Activated CD4-positive, alpha-beta T cell treated with anti-CD3 and anti-CD28 coated beads, Interleukin-2, amount 10 ng/mL, durations not matched to agents 7 days and 5 days (primary cell): ENCODE data around the gene MAPKBP1. TPM values are rescaled to one million over a fixed set of nuclear protein-coding genes. Genes with fewer than 3 reads are reported as not detected.

Experiments used
- CTCF ChIA-PET: fragments of 350-600 bp; sonication (Branson Sonifier 250); formaldehyde crosslinking; loops from one replicate; lab custom pipeline; 2021; ENCODE audit warnings: antibody characterized with exemption; lab: Charles Lee
- POLR2A ChIA-PET: fragments of 350-600 bp; sonication (Branson Sonifier 250); formaldehyde crosslinking; loops from one replicate; lab custom pipeline; 2021; ENCODE audit warnings: antibody characterized with exemption; lab: Charles Lee
- DNase-seq: peaks from one replicate; pipeline ENCODE4 v3.0.0-alpha.2; 2020
- H3K27ac Mint-ChIP-seq: one replicate; pipeline ENCODE4 v1.8.0; 2021; ENCODE audit warnings: mild to moderate bottlenecking, moderate library complexity, mixed read lengths
- H3K27me3 Mint-ChIP-seq: one replicate; pipeline ENCODE4 v1.8.0; 2021; ENCODE audit warnings: mixed read lengths
- H3K36me3 Mint-ChIP-seq: one replicate; pipeline ENCODE4 v1.8.0; 2021; ENCODE audit warnings: low read depth, mixed read lengths
- H3K4me1 Mint-ChIP-seq: one replicate; pipeline ENCODE4 v1.8.0; 2021; ENCODE audit warnings: mixed read lengths
- H3K4me3 Mint-ChIP-seq: one replicate; pipeline ENCODE4 v1.8.0; 2021; ENCODE audit warnings: mild to moderate bottlenecking, moderate library complexity, mixed read lengths
- H3K9me3 Mint-ChIP-seq: one replicate; pipeline ENCODE4 v1.8.0; 2021; ENCODE audit warnings: mixed read lengths
- total RNA-seq, 2 experiments: library from RNA; stranded (reverse); gene quantifications; one replicate each; pipeline ENCODE4 v1.2.3, GENCODE V29; 2021

Gene MAPKBP1
- total RNA-seq, 2 experiments from 2014 or later: 29.8 to 31.2 TPM

GRCh38 chr15:41832208-41832607 lies 57.9 kb downstream of the MAPKBP1 start:
- Mint-ChIP-seq H3K36me3 (peaks cover 23% of the 10 kb centered on the region), H3K4me1 (peaks cover 55% of the 10 kb centered on the region), H3K9me3 (no peaks in the 10 kb centered on the region), H3K27ac (peak overlapping the region; percentile 26), H3K4me3 (no peak overlapping the region), H3K27me3 (no peaks in the 10 kb centered on the region)
- ChIA-PET POLR2A (no interaction called here), CTCF (interaction anchor here (0.6 to 2.6 kb wide), 7 partner anchors 20 to 130 kb away, joined by 3 to 15 read pairs (median 5); partner anchors contain the start of gene MAPKBP1)
- no peak for DNase-seq

- CTCF ChIA-PET: interaction anchor here (1.4 to 2.6 kb wide), 2 partner anchors 20 to 72 kb away, joined by 3 to 8 read pairs; no protein-coding TSS in a partner anchor
- no peaks in the 10 kb centered on the region for H3K9me3 Mint-ChIP-seq
- peaks cover 24% of the 10 kb centered on the region for H3K36me3 Mint-ChIP-seq
- POLR2A ChIA-PET: no interaction called here
- peak; percentile 21 for DNase-seq
- H3K27ac Mint-ChIP-seq: peak overlapping the region; percentile 26
- peaks cover 54% of the 10 kb centered on the region for H3K4me1 Mint-ChIP-seq
- H3K4me3 Mint-ChIP-seq: no peak overlapping the region
- no peaks in the 10 kb centered on the region for H3K27me3 Mint-ChIP-seq
These were observed 58.6 kb downstream of the MAPKBP1 start for GRCh38 chr15:41832875-41833274.

- no peaks in the 10 kb centered on the region for H3K27me3 Mint-ChIP-seq
- no peak for DNase-seq
- H3K27ac Mint-ChIP-seq: no peak overlapping the region
- ChIA-PET POLR2A (no interaction called here), CTCF (interaction anchor here (1.0 to 1.4 kb wide), 3 partner anchors 17 to 71 kb away, joined by 3 to 4 read pairs (median 3); no protein-coding TSS in a partner anchor)
- no peaks in the 10 kb centered on the region for H3K9me3 Mint-ChIP-seq
- no peak overlapping the region for H3K4me3 Mint-ChIP-seq
- peaks cover 47% of the 10 kb centered on the region for H3K4me1 Mint-ChIP-seq
- peaks cover 24% of the 10 kb centered on the region for H3K36me3 Mint-ChIP-seq
These were observed 59.8 kb downstream of the MAPKBP1 start for GRCh38 chr15:41834096-41834495.

GRCh38 chr15:41836073-41836472 lies 61.8 kb downstream of the MAPKBP1 start:
- H3K36me3 Mint-ChIP-seq: peaks cover 18% of the 10 kb centered on the region
- POLR2A ChIA-PET: no interaction called here
- no peak overlapping the region for H3K4me3 Mint-ChIP-seq
- no peak for DNase-seq
- CTCF ChIA-PET: no interaction called here
- no peaks in the 10 kb centered on the region for H3K9me3 Mint-ChIP-seq
- H3K27me3 Mint-ChIP-seq: no peaks in the 10 kb centered on the region
- no peak overlapping the region for H3K27ac Mint-ChIP-seq
- H3K4me1 Mint-ChIP-seq: peaks cover 30% of the 10 kb centered on the region

- ChIA-PET CTCF (interaction anchor here (0.8 to 1.4 kb wide), 4 partner anchors 15 to 62 kb away, joined by 3 to 4 read pairs (median 3); partner anchors contain the start of gene MAPKBP1), POLR2A (no interaction called here)
- no peak overlapping the region for H3K4me3 Mint-ChIP-seq
- H3K9me3 Mint-ChIP-seq: no peaks in the 10 kb centered on the region
- no peak for DNase-seq
- H3K4me1 Mint-ChIP-seq: peaks cover 22% of the 10 kb centered on the region
- no peak overlapping the region for H3K27ac Mint-ChIP-seq
- H3K27me3 Mint-ChIP-seq: no peaks in the 10 kb centered on the region
- H3K36me3 Mint-ChIP-seq: peaks cover 11% of the 10 kb centered on the region
These were observed 62.6 kb downstream of the MAPKBP1 start for GRCh38 chr15:41836713-41837454.

- peaks cover 4% of the 10 kb centered on the region for H3K36me3 Mint-ChIP-seq
- POLR2A ChIA-PET: no interaction called here
These were observed 64.2 kb downstream of the MAPKBP1 start, which contains the start of gene PLA2G4B for GRCh38 chr15:41838400-41838897. TSS of gene PLA2G4B (plus strand) at chr15:41838847. CDS start at chr15:41838914, 67 bp downstream.

GRCh38 chr15:41839781-41840491 lies 65.7 kb downstream of the MAPKBP1 start:
- Mint-ChIP-seq H3K27me3 (no peaks in the 10 kb centered on the region), H3K4me3 (no peak overlapping the region), H3K27ac (no peak overlapping the region), H3K4me1 (no peaks in the 10 kb centered on the region), H3K9me3 (no peaks in the 10 kb centered on the region), H3K36me3 (peaks cover 2% of the 10 kb centered on the region)
- ChIA-PET CTCF (interaction anchor here (0.7 kb wide), 1 partner anchor 40 kb away, joined by 3 read pairs; no protein-coding TSS in a partner anchor), POLR2A (no interaction called here)
- no peak for DNase-seq

More at GRCh38 chr15:41838400-41838897, 64.2 kb downstream of the MAPKBP1 start, which contains the start of gene PLA2G4B:
- no peak for DNase-seq
- Mint-ChIP-seq H3K4me3 (no peak within 1 kb of the TSS), H3K4me1 (peaks cover 7% of the 10 kb centered on the region), H3K27me3 (no peaks in the 10 kb centered on the region), H3K9me3 (no peaks in the 10 kb centered on the region), H3K27ac (no peak within 1 kb of the TSS)
- CTCF ChIA-PET: interaction anchor here (0.6 to 1.4 kb wide), 5 partner anchors 15 to 222 kb away, joined by 3 to 4 read pairs (median 3); partner anchors contain the start of gene MAPKBP1

- CTCF ChIA-PET: no interaction called here
- no peaks in the 10 kb centered on the region for H3K4me1 Mint-ChIP-seq
- POLR2A ChIA-PET: no interaction called here
- no peak for DNase-seq
- peaks cover 2% of the 10 kb centered on the region for H3K36me3 Mint-ChIP-seq
- no peak overlapping the region for H3K4me3 Mint-ChIP-seq
- no peaks in the 10 kb centered on the region for H3K9me3 Mint-ChIP-seq
- no peaks in the 10 kb centered on the region for H3K27me3 Mint-ChIP-seq
- H3K27ac Mint-ChIP-seq: no peak overlapping the region
These were observed 66.4 kb downstream of the MAPKBP1 start for GRCh38 chr15:41840673-41841072.

GRCh38 chr15:41841131-41841530 lies 66.8 kb downstream of the MAPKBP1 start:
- DNase-seq: no peak
- H3K4me1 Mint-ChIP-seq: no peaks in the 10 kb centered on the region
- H3K27ac Mint-ChIP-seq: no peak overlapping the region
- no peaks in the 10 kb centered on the region for H3K9me3 Mint-ChIP-seq
- no peaks in the 10 kb centered on the region for H3K27me3 Mint-ChIP-seq
- POLR2A ChIA-PET: no interaction called here
- peaks cover 2% of the 10 kb centered on the region for H3K36me3 Mint-ChIP-seq
- CTCF ChIA-PET: interaction anchor here (0.7 to 1.0 kb wide), 2 partner anchors 11 to 35 kb away, joined by 3 to 5 read pairs; no protein-coding TSS in a partner anchor
- no peak overlapping the region for H3K4me3 Mint-ChIP-seq

GRCh38 chr15:41842229-41842628 lies 67.9 kb downstream of the MAPKBP1 start:
- CTCF ChIA-PET: no interaction called here
- H3K9me3 Mint-ChIP-seq: no peaks in the 10 kb centered on the region
- DNase-seq: no peak
- no peak overlapping the region for H3K4me3 Mint-ChIP-seq
- no peaks in the 10 kb centered on the region for H3K27me3 Mint-ChIP-seq
- POLR2A ChIA-PET: no interaction called here
- H3K27ac Mint-ChIP-seq: no peak overlapping the region
- H3K4me1 Mint-ChIP-seq: no peaks in the 10 kb centered on the region
- peaks cover under 1% of the 10 kb centered on the region for H3K36me3 Mint-ChIP-seq

- Mint-ChIP-seq H3K36me3 (peaks cover 9% of the 10 kb centered on the region), H3K9me3 (no peaks in the 10 kb centered on the region), H3K27ac (no peak overlapping the region)
These were observed 69.3 kb downstream of the MAPKBP1 start for GRCh38 chr15:41843571-41843970.

GRCh38 chr15:41844814-41845213 lies 70.5 kb downstream of the MAPKBP1 start:
- H3K27ac Mint-ChIP-seq: no peak overlapping the region

More at GRCh38 chr15:41843571-41843970, 69.3 kb downstream of the MAPKBP1 start:
- no peak for DNase-seq
- ChIA-PET CTCF (interaction anchor here (0.7 to 1.1 kb wide), 3 partner anchors 9 to 326 kb away, joined by 3 to 4 read pairs (median 3); no protein-coding TSS in a partner anchor), POLR2A (no interaction called here)
- Mint-ChIP-seq H3K27me3 (no peaks in the 10 kb centered on the region), H3K4me1 (no peaks in the 10 kb centered on the region), H3K4me3 (no peak overlapping the region)

More at GRCh38 chr15:41844814-41845213, 70.5 kb downstream of the MAPKBP1 start:
- H3K4me3 Mint-ChIP-seq: no peak overlapping the region
- no peaks in the 10 kb centered on the region for H3K27me3 Mint-ChIP-seq
- DNase-seq: no peak
- POLR2A ChIA-PET: no interaction called here
- CTCF ChIA-PET: interaction anchor here (0.5 to 1.4 kb wide), 5 partner anchors 17 to 1229 kb away, joined by 3 read pairs; no protein-coding TSS in a partner anchor
- no peaks in the 10 kb centered on the region for H3K4me1 Mint-ChIP-seq
- peaks cover 9% of the 10 kb centered on the region for H3K36me3 Mint-ChIP-seq
- no peaks in the 10 kb centered on the region for H3K9me3 Mint-ChIP-seq
